ENCODE measurements around the gene SEMA4B. TPM values are rescaled to one million over a fixed set of nuclear protein-coding genes. Genes with fewer than 3 reads are reported as not detected.

SEMA4B gene
- total and polyA plus RNA-seq, 2 experiments from 2014 or later = 16.7 to 48.2 TPM

DNA sequence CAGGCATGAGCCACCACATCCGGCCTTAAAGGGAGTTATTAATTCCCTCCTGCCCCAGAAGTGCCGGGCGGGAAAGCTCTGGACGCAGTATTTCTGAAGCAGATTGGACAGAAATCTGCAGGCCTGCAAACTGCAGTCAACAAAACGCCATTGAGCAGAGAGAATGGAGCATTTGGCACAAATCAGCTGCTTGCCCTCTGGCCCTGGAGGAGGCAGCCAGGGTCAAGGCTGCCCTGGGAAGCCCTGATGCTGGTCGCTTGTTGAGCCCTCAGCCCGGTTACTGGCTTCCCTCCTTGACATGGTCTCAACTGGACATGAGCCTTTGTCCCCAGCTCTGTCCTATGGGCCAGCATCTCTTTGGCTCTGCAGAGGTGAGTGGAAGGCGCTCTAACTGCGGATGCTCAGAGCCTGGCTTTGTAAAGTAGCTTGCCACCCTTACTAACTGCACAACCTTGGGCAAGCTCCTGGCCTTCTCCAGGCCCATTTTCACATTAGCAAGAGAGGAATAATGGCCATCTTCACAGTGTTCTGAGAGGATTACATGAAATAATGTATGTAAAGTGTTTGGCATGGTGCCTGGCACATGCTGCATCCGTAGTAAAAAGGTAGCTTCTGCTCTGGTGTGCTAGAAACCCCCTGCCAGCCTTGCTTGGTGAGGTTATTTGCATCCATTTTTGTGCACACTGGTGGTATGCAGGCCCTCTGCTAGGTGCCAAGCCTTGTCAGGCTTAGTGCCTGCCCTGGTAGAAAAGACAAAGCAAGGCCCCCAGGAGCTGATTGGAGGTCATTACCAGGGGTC lies 4.1 kb downstream of the SEMA4B start:
- H3K9me2 ChIP-seq (ENCODE audit: insufficient read depth) = no peaks in the 10 kb centered on the region
- H3K4me1 ChIP-seq (ENCODE audit: insufficient read depth) = peaks cover 11% of the 10 kb centered on the region
- no peaks in the 10 kb centered on the region for H3K36me3 ChIP-seq (ENCODE audit: insufficient read depth)
- Mint-ChIP-seq H3K27ac (no peak overlapping the region), H3K9me3 (no peaks in the 10 kb centered on the region), H3K36me3 (ENCODE audit: low read depth) (peaks cover 11% of the 10 kb centered on the region; the same call in 2 of the 3 replicates), H3K27me3 (ENCODE audit: insufficient read depth, low read depth, poor library complexity) (peaks cover 17% of the 10 kb centered on the region), H3K4me3 (no peak overlapping the region), H3K4me1 (peaks cover 15% of the 10 kb centered on the region)
- no peak overlapping the region for H2AFZ ChIP-seq
- H3K4me2 ChIP-seq = no peak overlapping the region
- H3K79me2 ChIP-seq (replicated peaks; ENCODE audit: insufficient read depth) = peaks cover 47% of the 10 kb centered on the region
- H3K27me3 ChIP-seq (ENCODE audit: insufficient read depth) = no peaks in the 10 kb centered on the region
- H3K27ac ChIP-seq (ENCODE audit: low read depth) = no peak overlapping the region
- H3K4me3 ChIP-seq = no peak overlapping the region
- no peak for ATAC-seq
- H4K20me1 ChIP-seq (replicated peaks; ENCODE audit: insufficient read depth) = peaks cover 15% of the 10 kb centered on the region
- no peak for DNase-seq (ENCODE audit: low spot score)
- H3F3A ChIP-seq (replicated peaks; ENCODE audit: low read depth) = peaks cover 6% of the 10 kb centered on the region; the same call in 1 of the 2 replicates
- TF ChIP-seq EZH2 (IDR thresholded peaks at IDR 0.05; ENCODE audit: low read depth, unreplicated experiment) (no peak), POLR2AphosphoS5 (IDR thresholded peaks at IDR 0.05; ENCODE audit: low read depth) (no peak), ETS1 (IDR thresholded peaks at IDR 0.05) (no peak), NANOG (IDR thresholded peaks at IDR 0.05; ENCODE audit: borderline replicate concordance) (no peak), CTCF (conservative IDR thresholded peaks at IDR 0.05; ENCODE audit: low read depth in 2 of 2) (no peak)
- TF ChIP-seq, protein P1, sequence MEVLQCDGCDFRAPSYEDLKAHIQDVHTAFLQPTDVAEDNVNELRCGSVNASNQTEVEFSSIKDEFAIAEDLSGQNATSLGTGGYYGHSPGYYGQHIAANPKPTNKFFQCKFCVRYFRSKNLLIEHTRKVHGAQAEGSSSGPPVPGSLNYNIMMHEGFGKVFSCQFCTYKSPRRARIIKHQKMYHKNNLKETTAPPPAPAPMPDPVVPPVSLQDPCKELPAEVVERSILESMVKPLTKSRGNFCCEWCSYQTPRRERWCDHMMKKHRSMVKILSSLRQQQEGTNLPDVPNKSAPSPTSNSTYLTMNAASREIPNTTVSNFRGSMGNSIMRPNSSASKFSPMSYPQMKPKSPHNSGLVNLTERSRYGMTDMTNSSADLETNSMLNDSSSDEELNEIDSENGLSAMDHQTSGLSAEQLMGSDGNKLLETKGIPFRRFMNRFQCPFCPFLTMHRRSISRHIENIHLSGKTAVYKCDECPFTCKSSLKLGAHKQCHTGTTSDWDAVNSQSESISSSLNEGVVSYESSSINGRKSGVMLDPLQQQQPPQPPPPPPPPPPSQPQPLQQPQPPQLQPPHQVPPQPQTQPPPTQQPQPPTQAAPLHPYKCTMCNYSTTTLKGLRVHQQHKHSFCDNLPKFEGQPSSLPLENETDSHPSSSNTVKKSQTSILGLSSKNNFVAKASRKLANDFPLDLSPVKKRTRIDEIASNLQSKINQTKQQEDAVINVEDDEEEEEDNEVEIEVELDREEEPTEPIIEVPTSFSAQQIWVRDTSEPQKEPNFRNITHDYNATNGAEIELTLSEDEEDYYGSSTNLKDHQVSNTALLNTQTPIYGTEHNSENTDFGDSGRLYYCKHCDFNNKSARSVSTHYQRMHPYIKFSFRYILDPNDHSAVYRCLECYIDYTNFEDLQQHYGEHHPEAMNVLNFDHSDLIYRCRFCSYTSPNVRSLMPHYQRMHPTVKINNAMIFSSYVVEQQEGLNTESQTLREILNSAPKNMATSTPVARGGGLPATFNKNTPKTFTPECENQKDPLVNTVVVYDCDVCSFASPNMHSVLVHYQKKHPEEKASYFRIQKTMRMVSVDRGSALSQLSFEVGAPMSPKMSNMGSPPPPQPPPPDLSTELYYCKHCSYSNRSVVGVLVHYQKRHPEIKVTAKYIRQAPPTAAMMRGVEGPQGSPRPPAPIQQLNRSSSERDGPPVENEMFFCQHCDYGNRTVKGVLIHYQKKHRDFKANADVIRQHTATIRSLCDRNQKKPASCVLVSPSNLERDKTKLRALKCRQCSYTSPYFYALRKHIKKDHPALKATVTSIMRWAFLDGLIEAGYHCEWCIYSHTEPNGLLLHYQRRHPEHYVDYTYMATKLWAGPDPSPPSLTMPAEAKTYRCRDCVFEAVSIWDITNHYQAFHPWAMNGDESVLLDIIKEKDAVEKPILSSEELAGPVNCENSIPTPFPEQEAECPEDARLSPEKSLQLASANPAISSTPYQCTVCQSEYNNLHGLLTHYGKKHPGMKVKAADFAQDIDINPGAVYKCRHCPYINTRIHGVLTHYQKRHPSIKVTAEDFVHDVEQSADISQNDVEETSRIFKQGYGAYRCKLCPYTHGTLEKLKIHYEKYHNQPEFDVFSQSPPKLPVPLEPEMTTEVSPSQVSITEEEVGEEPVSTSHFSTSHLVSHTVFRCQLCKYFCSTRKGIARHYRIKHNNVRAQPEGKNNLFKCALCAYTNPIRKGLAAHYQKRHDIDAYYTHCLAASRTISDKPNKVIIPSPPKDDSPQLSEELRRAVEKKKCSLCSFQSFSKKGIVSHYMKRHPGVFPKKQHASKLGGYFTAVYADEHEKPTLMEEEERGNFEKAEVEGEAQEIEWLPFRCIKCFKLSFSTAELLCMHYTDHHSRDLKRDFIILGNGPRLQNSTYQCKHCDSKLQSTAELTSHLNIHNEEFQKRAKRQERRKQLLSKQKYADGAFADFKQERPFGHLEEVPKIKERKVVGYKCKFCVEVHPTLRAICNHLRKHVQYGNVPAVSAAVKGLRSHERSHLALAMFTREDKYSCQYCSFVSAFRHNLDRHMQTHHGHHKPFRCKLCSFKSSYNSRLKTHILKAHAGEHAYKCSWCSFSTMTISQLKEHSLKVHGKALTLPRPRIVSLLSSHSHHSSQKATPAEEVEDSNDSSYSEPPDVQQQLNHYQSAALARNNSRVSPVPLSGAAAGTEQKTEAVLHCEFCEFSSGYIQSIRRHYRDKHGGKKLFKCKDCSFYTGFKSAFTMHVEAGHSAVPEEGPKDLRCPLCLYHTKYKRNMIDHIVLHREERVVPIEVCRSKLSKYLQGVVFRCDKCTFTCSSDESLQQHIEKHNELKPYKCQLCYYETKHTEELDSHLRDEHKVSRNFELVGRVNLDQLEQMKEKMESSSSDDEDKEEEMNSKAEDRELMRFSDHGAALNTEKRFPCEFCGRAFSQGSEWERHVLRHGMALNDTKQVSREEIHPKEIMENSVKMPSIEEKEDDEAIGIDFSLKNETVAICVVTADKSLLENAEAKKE (CRISPR knock-in tag; IDR thresholded peaks at IDR 0.05) = no peak

Data from GM23338 (cell line).